HTR-8/SVneo (cell line): ENCODE results near the gene ELMO1.

Source experiments
- DNase-seq: peaks from one replicate; pipeline ENCODE4 v3.0.0; 2011; ENCODE audit warnings: low spot score, mixed read lengths; ENCODE audit not compliant: insufficient read length
- FAIRE-seq: peaks from 2 replicates; lab custom pipeline; 2011; peaks lifted over from hg19 to GRCh38; lab: Jason Lieb, UNC

The ELMO1 gene

GRCh38 chr7:36854652-36855051, 594.0 kb downstream of the ELMO1 start:
- FAIRE-seq: no peak
- DNase-seq: no peak

GRCh38 chr7:36852931-36853330, 595.7 kb downstream of the ELMO1 start:
- DNase-seq: no peak
- FAIRE-seq: no peak

- DNase-seq (no peak), FAIRE-seq (no peak)
Observed at GRCh38 chr7:36852017-36852416, 596.6 kb downstream of the ELMO1 start.

DNA sequence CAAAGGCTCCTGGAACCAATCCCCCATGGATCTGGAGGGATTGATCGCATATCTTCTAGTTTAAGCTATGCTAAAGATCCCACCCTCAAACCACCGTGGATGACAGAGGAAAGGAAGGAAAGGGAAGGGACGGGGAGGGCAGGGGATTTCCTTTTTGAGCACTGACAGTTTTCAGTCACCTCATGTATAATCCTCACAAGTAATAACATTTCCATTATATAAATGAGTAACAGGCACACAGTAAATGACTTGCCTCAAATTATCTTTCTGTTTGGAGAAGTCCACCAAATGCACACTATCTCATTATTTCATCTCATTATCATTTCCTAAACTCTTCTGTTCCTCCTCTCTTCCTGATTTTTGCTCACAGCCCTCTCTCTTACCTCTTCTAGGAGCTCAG, 597.3 kb downstream of the ELMO1 start:
- FAIRE-seq (no peak), DNase-seq (no peak)

DNA sequence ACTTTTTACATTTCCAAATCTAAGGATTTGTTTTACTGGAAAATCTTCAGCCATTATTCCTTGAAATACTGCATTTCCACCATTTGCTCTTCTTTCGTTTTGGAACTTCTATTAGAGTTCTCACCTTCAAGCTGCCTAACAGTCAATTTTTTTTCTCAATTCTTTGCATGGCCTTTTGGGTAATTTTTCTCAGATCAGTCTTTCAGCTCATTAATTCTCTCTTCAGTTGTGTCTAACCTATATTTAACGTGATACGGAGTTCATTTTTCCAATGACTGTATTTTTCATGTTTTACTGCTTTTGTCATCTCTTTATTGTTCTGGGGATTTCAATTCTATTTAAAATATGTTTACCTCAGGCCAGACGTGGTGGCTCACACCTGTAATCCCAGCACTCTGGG, 600.7 kb downstream of the ELMO1 start:
- no peak for FAIRE-seq

GRCh38 chr7:36844374-36844773, 604.3 kb downstream of the ELMO1 start:
- no peak for FAIRE-seq
- DNase-seq: no peak

More for the DNA sequence above, 600.7 kb downstream of the ELMO1 start:
- no peak for DNase-seq

- DNase-seq (no peak), FAIRE-seq (no peak)
Observed at GRCh38 chr7:36840904-36841303, 607.8 kb downstream of the ELMO1 start.

- DNase-seq: no peak
- no peak for FAIRE-seq
Observed at GRCh38 chr7:36838616-36839225, 609.9 kb downstream of the ELMO1 start.

DNA sequence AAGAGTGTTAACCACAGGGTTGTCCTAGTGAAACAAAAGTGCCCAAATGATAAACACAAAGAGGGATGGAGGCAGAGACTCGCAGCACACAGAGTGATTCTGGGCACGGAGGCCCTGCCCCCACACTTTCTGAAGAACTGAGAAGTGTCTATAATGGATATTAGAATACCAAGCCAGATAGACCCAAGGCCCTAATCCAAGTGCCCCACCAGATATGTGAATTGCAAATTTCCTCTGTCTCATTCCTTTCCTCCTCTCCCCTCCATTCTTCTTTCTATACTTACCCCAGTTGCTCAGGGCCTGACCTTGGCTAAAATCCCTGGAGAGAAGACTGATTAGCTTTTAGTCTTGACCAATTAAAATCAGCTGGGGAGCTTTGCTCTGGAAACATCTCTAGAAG, 617.6 kb downstream of the ELMO1 start:
- FAIRE-seq: no peak
- no peak for DNase-seq

DNA sequence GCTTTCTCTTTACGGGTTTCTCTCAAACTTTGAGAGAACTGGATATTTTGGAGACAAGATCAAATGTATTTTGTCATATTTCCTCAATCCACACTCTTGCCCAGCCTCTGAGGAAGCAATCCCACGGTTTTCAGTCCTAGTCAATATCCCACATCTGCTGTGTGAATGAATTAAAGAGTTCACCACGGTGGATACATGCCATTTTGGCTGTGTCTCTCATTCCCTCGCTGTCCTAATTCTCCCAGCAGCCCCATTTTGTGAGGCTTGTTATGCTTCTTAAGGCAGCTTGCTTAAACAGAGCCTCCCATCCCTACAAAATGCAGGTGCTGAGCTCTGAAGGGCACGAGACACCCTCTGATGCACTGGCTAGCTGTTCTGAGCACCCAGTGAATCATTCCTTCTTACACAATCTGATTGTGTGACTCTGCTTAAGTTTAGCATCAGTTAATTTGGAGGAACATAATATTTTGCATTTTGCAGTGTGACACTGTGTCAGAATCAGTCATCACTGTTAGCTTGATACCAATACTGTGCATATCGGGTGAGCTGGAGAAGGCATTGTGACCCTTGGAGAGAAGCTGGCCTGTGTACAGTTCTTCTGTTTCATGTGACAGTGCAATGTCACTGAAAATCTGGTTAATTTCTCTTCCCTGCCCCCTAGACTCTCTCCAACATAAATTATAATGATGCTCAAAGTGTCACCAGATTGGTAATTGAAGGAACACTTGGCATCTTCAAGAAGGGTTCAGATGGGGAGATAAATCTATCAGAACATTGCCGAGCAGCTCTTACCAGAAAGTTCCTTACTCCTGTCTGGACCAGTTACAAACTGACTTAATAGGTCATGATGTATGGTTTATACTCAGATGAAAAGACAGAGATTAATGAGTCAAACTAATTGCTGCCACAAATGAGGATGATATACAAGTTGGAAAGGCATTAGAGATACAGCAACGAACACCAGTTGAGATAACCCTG, 620.6 kb downstream of the ELMO1 start:
- FAIRE-seq: no peak
- DNase-seq: no peak

DNA sequence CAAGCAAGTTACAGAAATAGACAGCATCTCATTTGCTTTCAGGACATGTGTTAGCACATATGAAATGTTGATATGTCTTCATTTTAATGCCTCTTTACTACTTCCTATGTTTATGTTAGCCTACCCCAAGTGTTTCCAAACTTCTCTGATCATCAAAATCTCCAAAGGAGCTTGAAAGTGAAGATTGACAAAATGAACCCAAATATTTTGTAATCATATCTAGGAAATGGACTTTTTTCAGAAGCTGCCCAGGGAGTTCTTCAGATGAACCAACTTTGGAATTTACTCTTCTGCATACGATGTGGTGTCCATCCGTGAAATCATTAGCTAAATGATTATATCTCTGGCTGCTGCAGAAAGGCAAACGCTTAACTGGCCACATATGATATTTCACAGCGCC, 623.2 kb downstream of the ELMO1 start:
- no peak for FAIRE-seq

DNA sequence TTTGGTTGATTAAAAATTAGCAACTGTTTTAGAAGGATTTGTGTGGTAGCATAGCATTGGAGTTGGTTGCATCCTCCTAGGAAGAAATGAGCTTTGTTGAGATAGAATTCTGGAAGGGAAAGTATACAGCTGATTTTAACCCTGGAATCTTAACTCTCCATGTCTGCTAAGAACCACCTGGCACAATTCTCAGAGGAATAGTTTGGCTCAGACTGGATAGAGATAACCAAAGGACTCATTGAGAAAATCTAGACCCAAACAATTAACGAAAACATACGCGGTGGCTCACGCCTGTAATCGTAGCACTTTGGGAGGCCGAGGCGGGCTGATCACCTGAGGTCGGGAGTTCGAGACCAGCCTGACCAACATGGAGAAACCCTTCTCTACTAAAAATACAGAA, 625.3 kb downstream of the ELMO1 start:
- FAIRE-seq: no peak
- no peak for DNase-seq

More for the DNA sequence above, 623.2 kb downstream of the ELMO1 start:
- DNase-seq: no peak

DNA sequence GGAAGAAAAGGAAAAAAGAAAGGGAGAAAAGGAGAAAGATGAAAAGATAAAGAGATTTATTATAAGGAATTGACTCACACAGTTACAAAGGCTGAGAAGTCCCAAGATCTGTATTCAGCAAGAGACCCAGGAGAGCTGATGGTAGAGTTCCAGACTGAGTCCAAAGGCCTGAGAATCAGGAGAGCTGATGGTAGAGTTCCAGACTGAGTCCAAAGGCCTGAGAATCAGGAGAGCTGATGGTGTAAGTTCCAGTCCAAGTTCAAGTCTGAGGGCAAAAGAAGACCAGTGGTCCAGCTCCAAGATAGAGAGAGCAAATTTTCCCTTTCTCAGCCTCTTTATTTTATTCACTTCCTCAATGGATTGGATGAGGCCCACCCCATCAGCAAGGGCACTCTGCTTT, 627.0 kb downstream of the ELMO1 start:
- DNase-seq (no peak), FAIRE-seq (no peak)

GRCh38 chr7:36820527-36821170, 628.0 kb downstream of the ELMO1 start:
- no peak for DNase-seq
- no peak for FAIRE-seq

DNA sequence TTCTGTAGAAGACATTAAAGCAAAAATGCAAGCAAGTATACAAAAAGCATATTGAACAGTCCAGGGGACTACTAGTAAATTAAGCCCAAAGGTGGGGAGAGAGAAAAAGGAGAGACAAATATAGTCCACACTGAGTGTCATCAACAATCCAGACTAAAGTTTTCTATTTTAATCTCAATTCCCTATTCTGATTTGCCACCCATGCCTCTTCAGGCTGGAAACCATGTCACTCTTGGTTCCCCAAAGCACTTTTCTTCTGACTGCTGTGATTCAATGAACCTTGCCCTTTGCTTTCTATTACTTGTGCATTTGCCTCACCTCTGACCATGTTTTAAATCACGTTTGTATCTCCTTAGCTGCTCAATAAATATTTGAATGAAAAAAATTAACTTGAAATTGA, 629.0 kb downstream of the ELMO1 start:
- FAIRE-seq: no peak
- DNase-seq: no peak

DNA sequence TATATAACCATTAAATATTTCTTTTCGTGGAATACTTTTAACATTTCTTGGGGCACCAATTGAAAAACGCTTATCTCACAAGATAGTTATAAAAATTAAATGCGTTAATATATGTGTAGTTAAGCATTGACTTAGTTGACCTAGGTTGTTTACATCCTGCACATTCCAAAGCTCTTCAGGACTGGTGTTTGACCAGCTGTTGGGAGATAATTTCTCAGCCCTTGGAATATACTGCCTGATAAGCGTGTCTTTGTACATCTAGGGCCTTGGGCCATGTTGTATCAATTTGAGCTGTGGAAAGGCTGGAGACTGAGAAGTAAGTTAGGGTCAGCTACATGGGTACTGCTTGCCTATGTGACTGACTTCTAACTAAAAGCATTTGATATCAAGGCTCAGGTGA, 634.4 kb downstream of the ELMO1 start:
- no peak for DNase-seq

GRCh38 chr7:36811807-36812206, 636.9 kb downstream of the ELMO1 start:
- DNase-seq (no peak), FAIRE-seq (no peak)

More for the DNA sequence above, 634.4 kb downstream of the ELMO1 start:
- FAIRE-seq: no peak

GRCh38 chr7:36810489-36810888, 638.2 kb downstream of the ELMO1 start:
- DNase-seq (no peak), FAIRE-seq (no peak)

DNA sequence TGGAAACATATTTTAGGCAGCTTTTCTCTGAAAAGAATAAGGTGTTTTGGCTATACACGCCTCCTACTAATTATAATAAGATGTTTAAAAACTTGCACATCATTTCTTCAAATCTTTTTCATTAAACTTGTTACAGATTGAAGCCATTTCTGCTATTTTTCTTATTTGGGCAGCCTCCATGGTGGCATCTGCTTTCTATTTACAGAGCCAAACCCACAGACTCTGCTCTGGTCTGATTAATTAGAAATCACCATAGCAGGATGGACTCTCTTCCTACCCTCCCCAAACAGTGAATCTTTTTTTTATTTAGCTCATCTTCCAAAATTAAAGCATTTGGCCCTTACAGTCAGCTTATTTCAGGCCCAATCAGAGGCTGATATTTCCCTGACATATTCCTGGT, 638.6 kb downstream of the ELMO1 start:
- FAIRE-seq: no peak
- DNase-seq: no peak

GRCh38 chr7:36809510-36809909, 639.2 kb downstream of the ELMO1 start:
- FAIRE-seq (no peak), DNase-seq (no peak)

DNA sequence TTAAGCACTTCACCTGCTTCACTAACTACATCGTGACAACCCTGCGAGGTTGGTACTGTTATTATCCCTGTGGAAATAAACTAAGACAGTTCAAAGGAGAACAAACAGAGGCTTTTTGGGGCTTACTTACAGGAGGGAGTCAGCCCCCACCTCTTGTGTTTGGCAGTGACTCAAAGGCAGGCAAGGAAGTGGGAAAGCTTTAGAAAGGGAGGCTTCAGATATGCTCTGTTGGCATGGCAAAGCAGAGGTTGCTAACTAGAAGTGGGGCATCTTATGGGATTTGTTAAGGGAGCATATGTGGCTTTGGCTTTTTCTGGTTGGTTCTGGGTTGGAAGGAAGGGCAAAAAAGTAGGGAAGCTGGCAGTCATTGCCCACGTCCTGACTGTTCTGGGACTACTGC, 639.6 kb downstream of the ELMO1 start:
- FAIRE-seq (no peak), DNase-seq (no peak)
